HG03571 (cell line): ENCODE data around the gene TOMM40.
"Not testable (repeated sequence)": the region's sequence is repeated elsewhere in the genome, so short reads cannot be mapped to it uniquely, and the experiment has no call there.

ENCODE experiments used
- ATAC-seq: cut with Tn5 transposase; IDR thresholded peaks from one replicate; pipeline ENCODE4 v1.9.1; 2021; ENCODE audit not compliant: unreplicated experiment

TOMM40 gene

GRCh38 chr19:44869733-44870470 is 21.2 kb upstream of the TOMM40 start:
- ATAC-seq, result no peak

DNA sequence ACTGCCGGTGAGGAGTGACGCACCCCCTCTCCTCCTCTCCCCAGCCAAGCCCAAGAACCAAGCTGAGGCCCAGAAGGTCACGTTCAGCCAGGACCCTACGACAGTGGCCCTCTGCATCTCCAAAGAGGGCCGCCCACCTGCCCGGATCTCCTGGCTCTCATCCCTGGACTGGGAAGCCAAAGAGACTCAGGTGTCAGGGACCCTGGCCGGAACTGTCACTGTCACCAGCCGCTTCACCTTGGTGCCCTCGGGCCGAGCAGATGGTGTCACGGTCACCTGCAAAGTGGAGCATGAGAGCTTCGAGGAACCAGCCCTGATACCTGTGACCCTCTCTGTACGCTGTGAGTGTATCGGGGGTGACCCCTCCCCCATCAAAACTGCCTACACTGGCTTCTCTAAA is 19.2 kb upstream of the TOMM40 start:
- ATAC-seq, result no peak

- ATAC-seq, result no peak
Measured at GRCh38 chr19:44872661-44873060, 18.4 kb upstream of the TOMM40 start.

DNA sequence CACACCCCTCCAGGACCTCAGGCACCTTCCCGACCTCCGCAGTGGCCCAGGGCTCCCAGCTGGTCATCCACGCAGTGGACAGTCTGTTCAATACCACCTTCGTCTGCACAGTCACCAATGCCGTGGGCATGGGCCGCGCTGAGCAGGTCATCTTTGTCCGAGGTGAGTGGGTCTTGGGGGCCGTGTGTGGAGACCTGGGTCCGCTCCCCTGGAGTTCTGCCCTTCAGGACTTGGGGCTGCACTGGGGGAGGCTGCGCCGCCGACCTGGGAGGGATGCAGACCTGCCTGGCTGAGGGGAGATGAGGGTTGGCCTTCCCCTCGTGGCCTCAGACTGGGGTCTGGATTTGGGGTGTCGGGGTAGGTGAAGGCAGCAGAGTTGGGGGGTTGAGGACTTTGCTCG is 16.7 kb upstream of the TOMM40 start:
- ATAC-seq, result no peak

GRCh38 chr19:44875666-44876451 is 15.2 kb upstream of the TOMM40 start:
- no peak for ATAC-seq

- no peak for ATAC-seq
Measured at GRCh38 chr19:44876930-44877535, 14.0 kb upstream of the TOMM40 start.

DNA sequence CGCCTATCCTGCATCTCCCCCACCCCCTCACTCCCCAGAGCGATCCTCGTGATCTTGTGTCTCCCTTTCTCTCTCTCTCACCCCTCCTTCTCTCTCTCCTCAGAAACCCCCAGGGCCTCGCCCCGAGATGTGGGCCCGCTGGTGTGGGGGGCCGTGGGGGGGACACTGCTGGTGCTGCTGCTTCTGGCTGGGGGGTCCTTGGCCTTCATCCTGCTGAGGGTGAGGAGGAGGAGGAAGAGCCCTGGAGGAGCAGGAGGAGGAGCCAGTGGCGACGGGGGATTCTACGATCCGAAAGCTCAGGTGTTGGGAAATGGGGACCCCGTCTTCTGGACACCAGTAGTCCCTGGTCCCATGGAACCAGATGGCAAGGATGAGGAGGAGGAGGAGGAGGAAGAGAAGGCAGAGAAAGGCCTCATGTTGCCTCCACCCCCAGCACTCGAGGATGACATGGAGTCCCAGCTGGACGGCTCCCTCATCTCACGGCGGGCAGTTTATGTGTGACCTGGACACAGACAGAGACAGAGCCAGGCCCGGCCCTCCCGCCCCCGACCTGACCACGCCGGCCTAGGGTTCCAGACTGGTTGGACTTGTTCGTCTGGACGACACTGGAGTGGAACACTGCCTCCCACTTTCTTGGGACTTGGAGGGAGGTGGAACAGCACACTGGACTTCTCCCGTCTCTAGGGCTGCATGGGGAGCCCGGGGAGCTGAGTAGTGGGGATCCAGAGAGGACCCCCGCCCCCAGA is 12.8 kb upstream of the TOMM40 start:
- no peak for ATAC-seq

- no peak for ATAC-seq
Measured at GRCh38 chr19:44879309-44880065, 11.6 kb upstream of the TOMM40 start.

GRCh38 chr19:44882063-44882462 is 9.0 kb upstream of the TOMM40 start:
- no peak for ATAC-seq

DNA sequence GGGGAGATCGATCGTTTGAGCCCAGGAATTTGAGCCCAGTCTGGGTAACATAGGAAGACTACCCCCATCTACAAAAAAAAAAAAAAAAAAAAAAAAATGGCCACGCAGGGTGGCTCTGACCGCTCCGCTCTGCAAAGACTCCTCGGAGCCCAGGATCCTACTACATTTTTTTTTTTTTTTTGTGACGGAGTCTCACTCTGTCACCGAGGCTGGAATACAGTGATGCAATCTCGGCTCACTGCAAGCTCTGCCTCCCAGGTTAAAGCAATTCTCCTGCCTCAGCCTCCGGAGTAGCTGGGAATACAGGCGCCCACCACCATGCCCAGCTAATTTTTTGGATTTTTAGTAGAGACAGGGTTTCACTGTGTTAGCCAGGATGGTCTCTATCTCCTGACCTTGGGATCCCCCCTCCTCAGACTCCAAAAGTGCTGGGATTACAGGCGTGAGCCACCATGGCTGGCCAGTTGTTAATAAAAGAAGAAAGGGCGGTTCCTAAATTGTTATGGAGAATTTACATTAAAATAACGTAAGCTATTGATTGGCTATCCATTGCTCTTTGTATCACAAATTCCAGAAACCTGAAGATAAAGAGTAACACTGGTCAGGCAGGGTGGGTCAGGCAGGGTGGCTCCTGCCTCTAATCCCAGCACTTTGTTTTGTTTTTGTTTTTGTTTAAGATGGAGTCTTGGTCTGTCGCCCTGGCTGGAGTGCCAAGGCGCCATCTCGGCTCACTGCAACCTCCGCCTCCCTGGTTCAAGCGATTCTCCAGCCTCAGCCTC is 8.2 kb upstream of the TOMM40 start:
- not testable (repeated sequence) for ATAC-seq

GRCh38 chr19:44883922-44884321 is 7.1 kb upstream of the TOMM40 start:
- ATAC-seq, result no peak

GRCh38 chr19:44884566-44884965 is 6.5 kb upstream of the TOMM40 start:
- no peak for ATAC-seq

DNA sequence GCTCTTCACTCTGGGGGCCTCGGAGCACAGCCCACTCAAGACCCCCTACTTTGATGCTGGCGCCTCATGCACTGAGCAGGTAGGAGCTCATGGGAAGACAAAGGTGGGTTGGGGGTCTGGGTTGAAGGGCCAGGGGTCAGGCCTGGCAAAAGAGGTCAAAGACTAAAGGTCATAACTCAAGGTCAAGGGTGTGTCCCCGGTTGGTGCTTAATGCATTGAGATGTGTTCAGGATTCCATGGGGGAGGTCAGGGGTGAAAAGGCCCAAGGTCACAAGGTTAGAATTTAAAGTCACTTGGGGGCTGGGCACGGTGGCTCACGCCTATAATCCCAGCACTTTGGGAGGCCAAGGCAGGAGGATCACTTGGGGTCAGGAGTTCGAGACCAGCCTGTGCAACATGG is 4.9 kb upstream of the TOMM40 start:
- ATAC-seq, result no peak

DNA sequence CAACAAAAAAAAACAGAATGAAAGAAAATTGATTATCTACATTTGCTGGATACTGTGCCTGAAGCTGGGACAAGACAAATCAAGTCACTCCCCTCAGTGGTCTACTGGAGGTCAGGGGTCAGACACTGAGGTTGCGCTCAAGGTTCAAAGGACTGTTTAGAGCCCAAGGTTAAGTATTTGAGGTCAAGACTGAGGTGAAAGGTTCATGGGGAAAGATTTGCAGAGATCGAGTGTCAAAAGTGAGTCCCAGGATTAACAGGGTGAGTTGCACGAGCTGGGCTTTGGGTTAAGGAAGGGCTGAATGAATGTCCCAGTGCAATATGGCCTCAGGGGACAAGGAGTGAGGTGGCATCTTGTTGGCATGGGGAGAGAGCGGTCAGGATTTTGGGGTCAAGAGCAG is 3.4 kb upstream of the TOMM40 start:
- ATAC-seq, result no peak

DNA sequence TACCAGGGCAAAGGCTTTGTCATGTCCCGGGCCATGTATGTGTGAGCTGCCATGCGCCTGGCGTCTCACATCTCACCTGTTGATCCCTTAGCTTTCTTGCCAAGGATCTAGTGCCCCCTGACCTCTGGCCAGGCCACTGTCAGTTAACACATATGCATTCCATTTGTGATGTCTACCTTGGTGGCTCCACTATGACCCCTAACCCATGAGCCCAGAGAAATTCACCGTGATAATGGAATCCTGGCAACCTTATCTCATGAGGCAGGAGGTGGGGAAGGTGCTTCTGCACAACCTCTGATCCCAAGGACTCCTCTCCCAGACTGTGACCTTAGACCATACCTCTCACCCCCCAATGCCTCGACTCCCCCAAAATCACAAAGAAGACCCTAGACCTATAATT is 2.7 kb upstream of the TOMM40 start:
- ATAC-seq, result not testable (repeated sequence)

DNA sequence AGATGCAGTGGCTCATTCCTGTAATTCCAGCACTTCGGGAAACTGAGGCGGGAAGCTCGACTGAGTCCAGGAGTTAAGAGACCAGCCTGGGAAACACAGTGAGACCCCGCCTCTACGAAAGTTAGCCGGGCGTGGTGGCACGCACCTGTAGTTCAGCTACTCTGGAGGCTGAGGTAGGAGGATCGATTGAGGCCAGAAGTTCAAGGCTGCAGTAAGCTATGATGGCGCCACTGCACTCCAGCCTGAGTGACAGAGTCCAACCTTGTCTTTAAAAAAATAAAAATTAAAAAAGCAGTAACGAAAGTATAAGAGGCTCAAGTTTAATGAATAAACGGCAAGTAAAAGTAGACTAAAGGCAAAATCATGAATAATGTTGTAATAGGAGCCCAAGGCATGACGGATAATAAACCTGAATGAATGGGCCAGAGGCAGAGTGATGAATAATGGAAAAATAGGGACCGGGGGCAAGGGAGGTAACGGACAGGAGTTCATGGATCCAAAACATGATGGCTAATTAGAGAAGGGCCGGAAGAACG is 1.2 kb upstream of the TOMM40 start:
- no peak for ATAC-seq

- peak; percentile 79 for ATAC-seq
Measured at GRCh38 chr19:44890366-44891015, 563 bp upstream of the TOMM40 start.

GRCh38 chr19:44892932-44893331 is 1.9 kb downstream of the TOMM40 start:
- no peak for ATAC-seq
